Panc1 (cell line): ENCODE data around the gene MPV17. TPM values are rescaled to one million over a fixed set of nuclear protein-coding genes. Genes with fewer than 3 reads are reported as not detected.

Experiments
- ATAC-seq: fragments of 200-7000 bp; cut with Tn5 transposase; 2 replicates; pipeline ENCODE4 v1.9.1; 2020; ENCODE audit warnings: mild to moderate bottlenecking, moderate library complexity
- BruUV-seq: library from RNA; stranded (reverse); fragments of 400-500 nt; replicated peaks from 2 replicates; lab custom pipeline; 2021; lab: Mats Ljungman, UMichigan
- CTCF ChIA-PET: fragments of 300-600 bp; sonication (Branson Sonifier 250); formaldehyde crosslinking; loops from one replicate; lab custom pipeline; 2022; ENCODE audit warnings: antibody characterized with exemption; lab: Charles Lee
- POLR2A ChIA-PET: fragments of 300-600 bp; sonication (Branson Sonifier 250); formaldehyde crosslinking; loops from one replicate; lab custom pipeline; 2022; ENCODE audit warnings: antibody characterized with exemption; lab: Charles Lee
- DNase-seq: peaks from one replicate; pipeline ENCODE4 v3.0.0-alpha.2; 2010; ENCODE audit warnings: low read depth, low spot score
- H3K27ac ChIP-seq: 2 replicates; pipeline ENCODE4 v1.5.1; 2011; ENCODE audit warnings: mild to moderate bottlenecking, low read length, inconsistent platforms
- H3K27me3 ChIP-seq: fragments of 200-500 bp; sonication (Bioruptor generic); 2 replicates; pipeline ENCODE4 v1.6.0; 2014; ENCODE audit warnings: low read length, inconsistent platforms; ENCODE audit not compliant: control insufficient read depth, insufficient read depth
- H3K36me3 ChIP-seq: fragments of 200-500 bp; sonication (Bioruptor generic); 2 replicates; pipeline ENCODE4 v1.5.1; 2014; ENCODE audit warnings: inconsistent platforms, mild to moderate bottlenecking, low read length, moderate library complexity; ENCODE audit not compliant: control insufficient read depth, insufficient read depth
- H3K4me1 ChIP-seq: 2 replicates; pipeline ENCODE4 v1.5.1; 2011; ENCODE audit warnings: inconsistent platforms, mild to moderate bottlenecking, low read length, moderate library complexity; ENCODE audit not compliant: control insufficient read depth, insufficient read depth
- H3K4me3 ChIP-seq, 2 experiments: 2 replicates each; pipeline ENCODE4 v1.5.1; 2011 to 2012; ENCODE audit warnings: low read depth in 2 of 2, low read length in 2 of 2, mild to moderate bottlenecking in 2 of 2, inconsistent platforms in 1 of 2, moderate library complexity in 1 of 2
- H3K9me3 ChIP-seq: fragments of 200-500 bp; sonication (Bioruptor generic); 2 replicates; pipeline ENCODE4 v1.5.1; 2014; ENCODE audit warnings: low read depth, mild to moderate bottlenecking, inconsistent platforms, low read length, moderate library complexity; ENCODE audit not compliant: control insufficient read depth, insufficient read depth
- CTCF ChIP-seq: fragments of 450-650 bp; IDR thresholded peaks from 2 replicates; pipeline ENCODE4 v1.5.1; 2017; ENCODE audit warnings: mild to moderate bottlenecking
- POLR2AphosphoS5 ChIP-seq: IDR thresholded peaks from 2 replicates; pipeline ENCODE4 v1.6.1; 2012; ENCODE audit warnings: mild to moderate bottlenecking, low read depth, low read length, moderate library complexity
- REST ChIP-seq, 2 experiments: IDR thresholded peaks; 2 replicates each; pipeline ENCODE4 v1.6.1; 2011 to 2012; ENCODE audit warnings: low read depth in 2 of 2, control low read depth in 1 of 2, low read length in 1 of 2, mild to moderate bottlenecking in 1 of 2, moderate library complexity in 1 of 2; ENCODE audit not compliant: insufficient read depth in 1 of 2
- SIN3A ChIP-seq: IDR thresholded peaks from 2 replicates; pipeline ENCODE4 v1.6.1; 2012; ENCODE audit warnings: low read depth, mild to moderate bottlenecking, low read length, moderate library complexity, borderline replicate concordance; ENCODE audit not compliant: insufficient read depth
- TCF7L2 ChIP-seq: IDR thresholded peaks from 2 replicates; pipeline ENCODE4 v1.6.1; 2011; ENCODE audit warnings: mild to moderate bottlenecking, low read depth, low read length, inconsistent platforms
- in situ Hi-C: cut with HindIII; loops from 2 replicates; pipeline ENCODE4 v1.10.0; 2016; ENCODE audit warnings: low sequenced_read_pairs, low pct_unique_long_range_greater_than_20kb
- intact Hi-C: fragments of 100-400 bp; cut with micrococcal nuclease; formaldehyde crosslinking; loops from one replicate; pipeline ENCODE4 v1.10.0; 2022; ENCODE audit not compliant: unreplicated experiment
- total RNA-seq: library from RNA; stranded (reverse); gene quantifications from one replicate; pipeline ENCODE4 v1.2.1, GENCODE V29; 2021; ENCODE audit not compliant: unreplicated experiment

MPV17 gene
- total RNA-seq, 1 experiment from 2014 or later, result 89.5 TPM

GRCh38 chr2:27313882-27314645, 8.8 kb downstream of the MPV17 start:
- in situ Hi-C loops (no loop called here), intact Hi-C loops (no loop called here)
- no peak for ATAC-seq
- Histone ChIP-seq H3K27ac (no peak overlapping the region), H3K36me3 (no peaks in the 10 kb centered on the region), H3K9me3 (no peaks in the 10 kb centered on the region), H3K27me3 (no peaks in the 10 kb centered on the region), H3K4me3 (no peak overlapping the region), H3K4me1 (no peaks in the 10 kb centered on the region)
- no peak for DNase-seq
- ChIA-PET POLR2A (interaction anchor here (0.6 to 0.9 kb wide), 2 partner anchors 11 to 67 kb away, joined by 4 to 12 read pairs; no protein-coding TSS in a partner anchor), CTCF (no interaction called here)
- BruUV-seq, result no TSS peak
- TF ChIP-seq TCF7L2 (no peak), SIN3A (no peak), POLR2AphosphoS5 (no peak), REST (IDR thresholded peaks at IDR 0.05; ENCODE audit: insufficient read depth in 1 of 2, low read depth in 2 of 2, low read length in 1 of 2) (no peak), CTCF (no peak)

- in situ Hi-C loops, result no loop called here
- no peaks in the 10 kb centered on the region for H3K9me3 ChIP-seq
- no peak overlapping the region for H3K27ac ChIP-seq
- no peak overlapping the region for H3K4me3 ChIP-seq
- TF ChIP-seq CTCF (no peak), TCF7L2 (no peak), POLR2AphosphoS5 (no peak), SIN3A (no peak), REST (IDR thresholded peaks at IDR 0.05; ENCODE audit: insufficient read depth in 1 of 2, low read depth in 2 of 2, low read length in 1 of 2) (no peak)
- ATAC-seq (no peak), DNase-seq (no peak)
- H3K36me3 ChIP-seq, result no peaks in the 10 kb centered on the region
- no peaks in the 10 kb centered on the region for H3K27me3 ChIP-seq
- BruUV-seq, result no TSS peak
- no peaks in the 10 kb centered on the region for H3K4me1 ChIP-seq
- ChIA-PET POLR2A (no interaction called here), CTCF (no interaction called here)
- intact Hi-C loops, result no loop called here
These were observed 10.7 kb downstream of the MPV17 start for GRCh38 chr2:27312152-27312551.
